HCT116 (cell line): ENCODE results near the gene PHKB. TPM values are rescaled to one million over a fixed set of nuclear protein-coding genes. Genes with fewer than 3 reads are reported as not detected.

Experiments used
- ATAC-seq: fragments of 200-7000 bp; cut with Tn5 transposase; 2 replicates; pipeline ENCODE4 v1.9.1; 2020; ENCODE audit warnings: mild to moderate bottlenecking, moderate library complexity
- BruUV-seq: library from RNA; stranded (reverse); fragments of 400-500 nt; replicated peaks from 2 replicates; lab custom pipeline; 2021; lab: Mats Ljungman, UMichigan
- CTCF ChIA-PET: fragments of 300-600 bp; sonication (Branson Sonifier 250); formaldehyde crosslinking; loops from one replicate; lab custom pipeline; 2021; ENCODE audit warnings: antibody characterized with exemption; lab: Charles Lee
- POLR2A ChIA-PET: fragments of 300-600, 350-600 bp; sonication (Branson Sonifier 250); formaldehyde crosslinking; loops from one replicate; lab custom pipeline; 2021; ENCODE audit warnings: antibody characterized with exemption; lab: Charles Lee
- RAD21 ChIA-PET, 2 experiments: fragments of 300-600 bp; sonication (Branson Sonifier 250); formaldehyde crosslinking; loops; one replicate each; lab custom pipeline; 2023; ENCODE audit warnings: low total read pairs in 2 of 2; ENCODE audit not compliant: uncharacterized antibody in 2 of 2, unreplicated experiment in 2 of 2, low non-redundant PET in 1 of 2; lab: Charles Lee
- DNase-seq: peaks from one replicate; pipeline ENCODE4 v3.0.0-alpha.2; 2010; ENCODE audit warnings: low read depth, low spot score
- H2AFZ ChIP-seq: fragments of 200-600 bp; shearing (Covaris generic), sonication (generic); 2 replicates; pipeline ENCODE4 v1.6.1; 2017; ENCODE audit warnings: low read depth, mixed run types, mixed read lengths, antibody characterized with exemption, low read length; ENCODE audit not compliant: poor library complexity, severe bottlenecking
- H3K27ac ChIP-seq: 2 replicates; pipeline ENCODE4 v1.5.1; 2012; ENCODE audit warnings: low read depth, low read length
- H3K27me3 ChIP-seq: fragments of 200-600 bp; sonication (generic); 2 replicates; pipeline ENCODE4 v1.6.1; 2016; ENCODE audit warnings: mixed run types, low read length, mixed read lengths; ENCODE audit not compliant: insufficient read depth
- H3K36me3 ChIP-seq, 2 experiments: fragments of 200-500 bp in 1 of 2; fragments of 200-600 bp in 1 of 2; sonication (Bioruptor generic) in 1 of 2; sonication (generic) in 1 of 2; 2 replicates each; pipeline versions ENCODE4 v1.5.1 to v1.6.1; 2014 to 2016; ENCODE audit warnings: low read length in 2 of 2, inconsistent platforms in 1 of 2, mixed read lengths in 1 of 2, mixed run types in 1 of 2; ENCODE audit not compliant: insufficient read depth in 2 of 2, control insufficient read depth in 1 of 2
- H3K4me1 ChIP-seq, 2 experiments: fragments of 200-600 bp in 1 of 2; sonication (generic) in 1 of 2; 2 replicates each; pipeline versions ENCODE4 v1.5.1 to v1.6.1; 2012 to 2017; ENCODE audit warnings: low read length in 2 of 2, inconsistent platforms in 1 of 2, mild to moderate bottlenecking in 1 of 2, mixed read lengths in 1 of 2, mixed run types in 1 of 2, moderate library complexity in 1 of 2; ENCODE audit not compliant: insufficient read depth in 2 of 2, control insufficient read depth in 1 of 2
- H3K4me2 ChIP-seq: fragments of 200-600 bp; sonication (generic); 2 replicates; pipeline ENCODE4 v1.6.1; 2017; ENCODE audit warnings: mixed run types, low read length, mixed read lengths
- H3K4me3 ChIP-seq, 2 experiments: fragments of 200-600 bp in 1 of 2; sonication (generic) in 1 of 2; replicated peaks in 1 of 2; 2 replicates each; pipeline ENCODE4 v1.5.1; 2011 to 2016; ENCODE audit warnings: low read length in 2 of 2, control low read depth in 1 of 2, low read depth in 1 of 2, mild to moderate bottlenecking in 1 of 2, mixed read lengths in 1 of 2, mixed run types in 1 of 2
- H3K79me2 ChIP-seq: fragments of 200-600 bp; sonication (generic); 2 replicates; pipeline ENCODE4 v1.6.1; 2017; ENCODE audit warnings: mild to moderate bottlenecking, mixed run types, low read length, moderate library complexity, mixed read lengths; ENCODE audit not compliant: insufficient read depth
- H3K9ac ChIP-seq: fragments of 200-600 bp; sonication (generic); 2 replicates; pipeline ENCODE4 v1.6.1; 2016; ENCODE audit warnings: low read length, mixed read lengths
- H3K9me2 ChIP-seq: fragments of 200-600 bp; sonication (generic), shearing (Covaris generic); 2 replicates; pipeline ENCODE4 v1.6.1; 2017; ENCODE audit warnings: mixed run types, mild to moderate bottlenecking, moderate library complexity; ENCODE audit not compliant: insufficient read depth
- H3K9me3 ChIP-seq, 2 experiments: fragments of 200-500 bp in 1 of 2; fragments of 200-600 bp in 1 of 2; sonication (Bioruptor generic) in 1 of 2; sonication (generic) in 1 of 2; 2 replicates each; pipeline ENCODE4 v1.6.1; 2014 to 2017; ENCODE audit warnings: low read length in 2 of 2, mixed read lengths in 2 of 2, inconsistent platforms in 1 of 2, low read depth in 1 of 2, mild to moderate bottlenecking in 1 of 2, mixed run types in 1 of 2, moderate library complexity in 1 of 2; ENCODE audit not compliant: control insufficient read depth in 1 of 2, insufficient read depth in 1 of 2
- H4K20me1 ChIP-seq: fragments of 200-600 bp; sonication (generic), shearing (Covaris generic); 2 replicates; pipeline ENCODE4 v1.6.1; 2017; ENCODE audit warnings: mixed run types, mild to moderate bottlenecking, moderate library complexity; ENCODE audit not compliant: insufficient read depth
- CBX3 ChIP-seq: IDR thresholded peaks from 2 replicates; pipeline ENCODE4 v1.6.1; 2012; ENCODE audit warnings: low read depth
- CEBPB ChIP-seq: IDR thresholded peaks from 2 replicates; pipeline ENCODE4 v1.6.1; 2012; ENCODE audit warnings: low read depth
- CTCF ChIP-seq, 3 experiments: fragments of 200-600 bp in 1 of 3; sonication (generic) in 1 of 3; IDR thresholded peaks in 2 of 3; conservative IDR thresholded peaks in 1 of 3; 2 replicates each; pipeline ENCODE4 v1.5.1; 2012 to 2017; ENCODE audit warnings: low read depth in 2 of 3, low read length in 2 of 3, antibody characterized with exemption in 1 of 3, borderline replicate concordance in 1 of 3, control low read depth in 1 of 3, mild to moderate bottlenecking in 1 of 3, mixed read lengths in 1 of 3, mixed run types in 1 of 3, moderate library complexity in 1 of 3; ENCODE audit not compliant: insufficient read depth in 1 of 3
- EGR1 ChIP-seq: IDR thresholded peaks from 2 replicates; pipeline ENCODE4 v1.6.1; 2012; ENCODE audit warnings: low read depth
- ELF1 ChIP-seq: IDR thresholded peaks from 2 replicates; pipeline ENCODE4 v1.6.1; 2012; ENCODE audit warnings: low read depth, borderline replicate concordance
- EZH2phosphoT487 ChIP-seq: fragments of 200-600 bp; IDR thresholded peaks from 2 replicates; pipeline ENCODE4 v1.6.1; 2018; ENCODE audit warnings: antibody characterized with exemption, borderline replicate concordance
- FOSL1 ChIP-seq: IDR thresholded peaks from 2 replicates; pipeline ENCODE4 v1.6.1; 2012; ENCODE audit warnings: low read depth
- JUND ChIP-seq: IDR thresholded peaks from 2 replicates; pipeline ENCODE4 v1.6.1; 2012
- POLR2AphosphoS5 ChIP-seq: IDR thresholded peaks from 2 replicates; pipeline ENCODE4 v1.6.1; 2011; ENCODE audit warnings: mild to moderate bottlenecking, low read depth, low read length, moderate library complexity
- SIN3A ChIP-seq: IDR thresholded peaks from 2 replicates; pipeline ENCODE4 v1.6.1; 2012; ENCODE audit warnings: low read depth
- TCF7L2 ChIP-seq: IDR thresholded peaks from 2 replicates; pipeline ENCODE4 v1.7.0; 2011; ENCODE audit warnings: borderline replicate concordance, inconsistent platforms; ENCODE audit not compliant: insufficient read depth, insufficient read length; ENCODE audit errors: extremely low read depth
- ZBTB33 ChIP-seq: IDR thresholded peaks from 2 replicates; pipeline ENCODE4 v1.6.1; 2011; ENCODE audit warnings: mild to moderate bottlenecking, low read length, moderate library complexity; ENCODE audit not compliant: insufficient replicate concordance; ENCODE audit errors: extremely low read depth
- ZFX ChIP-seq: fragments of 450-650 bp; IDR thresholded peaks from 2 replicates; pipeline ENCODE4 v1.6.1; 2017
- intact Hi-C: fragments of 100-400 bp; cut with micrococcal nuclease; formaldehyde crosslinking; loops from 2 replicates; pipeline ENCODE4 v1.10.0; 2022
- total RNA-seq: library from RNA; stranded (reverse); gene quantifications from one replicate; pipeline ENCODE4 v1.2.1, GENCODE V29; 2021; ENCODE audit not compliant: unreplicated experiment

The PHKB gene
- total RNA-seq, 1 experiment from 2014 or later = 30.5 TPM

DNA sequence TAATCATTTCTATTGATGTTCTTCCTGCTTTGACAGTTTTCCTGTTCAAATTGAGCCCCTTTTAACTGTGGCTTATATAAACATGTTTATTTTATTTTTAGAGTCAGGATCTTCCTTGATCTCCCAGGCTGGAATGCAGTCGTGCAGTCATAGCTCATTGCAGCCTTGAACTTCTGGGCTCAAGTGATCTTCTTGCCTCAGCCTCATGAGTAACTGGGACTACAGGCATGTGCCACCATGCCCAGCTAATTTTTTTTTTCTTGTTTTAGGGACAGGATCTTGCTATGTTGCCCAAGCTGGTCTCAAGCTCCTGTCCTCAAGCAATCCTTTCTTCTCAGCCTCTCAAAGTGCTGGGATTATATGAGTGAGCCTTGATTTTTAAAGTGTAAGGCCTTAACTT, 14.7 kb downstream of the PHKB start:
- Histone ChIP-seq H3K4me2 (no peak overlapping the region), H2AFZ (no peak overlapping the region), H3K79me2 (peaks cover 5% of the 10 kb centered on the region; the same call in 1 of the 2 replicates), H4K20me1 (no peaks in the 10 kb centered on the region), H3K4me3 (no peak overlapping the region), H3K9ac (no peak overlapping the region), H3K9me2 (no peaks in the 10 kb centered on the region), H3K4me1 (no peaks in the 10 kb centered on the region), H3K9me3 (no peaks in the 10 kb centered on the region), H3K36me3 (no peaks in the 10 kb centered on the region), H3K27ac (no peak overlapping the region), H3K27me3 (no peaks in the 10 kb centered on the region)
- no peak for ATAC-seq
- TF ChIP-seq ZFX (no peak), CEBPB (no peak), POLR2AphosphoS5 (no peak), TCF7L2 (no peak), EZH2phosphoT487 (no peak)
- ChIA-PET RAD21 (no interaction called here), POLR2A (no interaction called here), CTCF (no interaction called here)
- BruUV-seq = no TSS peak
- no peak for DNase-seq
- intact Hi-C loops = no loop called here

- no peak overlapping the region for H2AFZ ChIP-seq
- no peak overlapping the region for H3K9ac ChIP-seq
- no peaks in the 10 kb centered on the region for H3K36me3 ChIP-seq
- no peak overlapping the region for H3K4me2 ChIP-seq
- H3K4me3 ChIP-seq = no peak overlapping the region
- H3K27ac ChIP-seq = no peak overlapping the region
- H3K9me2 ChIP-seq = no peaks in the 10 kb centered on the region
- ChIA-PET RAD21 (no interaction called here), POLR2A (no interaction called here), CTCF (no interaction called here)
- H4K20me1 ChIP-seq = no peaks in the 10 kb centered on the region
- no peaks in the 10 kb centered on the region for H3K27me3 ChIP-seq
- DNase-seq = no peak
- peaks cover 5% of the 10 kb centered on the region; the same call in 1 of the 2 replicates for H3K79me2 ChIP-seq
- no peaks in the 10 kb centered on the region for H3K4me1 ChIP-seq
- ATAC-seq = no peak
- BruUV-seq = no TSS peak
- intact Hi-C loops = no loop called here
- no peaks in the 10 kb centered on the region for H3K9me3 ChIP-seq
- TF ChIP-seq ZBTB33 (no peak), FOSL1 (no peak), ZFX (no peak), ELF1 (no peak), EGR1 (no peak), CBX3 (no peak), CTCF (IDR thresholded peaks at IDR 0.05 in 2 of 3, conservative IDR thresholded peaks at IDR 0.05 in 1 of 3; ENCODE audit: borderline replicate concordance in 1 of 3, insufficient read depth in 1 of 3, low read depth in 2 of 3, low read length in 2 of 3) (no peak), SIN3A (no peak), JUND (no peak)
Observed at GRCh38 chr16:47476654-47477345, 15.7 kb downstream of the PHKB start.
